ENCODE data around the gene CNGB1.

DNA sequence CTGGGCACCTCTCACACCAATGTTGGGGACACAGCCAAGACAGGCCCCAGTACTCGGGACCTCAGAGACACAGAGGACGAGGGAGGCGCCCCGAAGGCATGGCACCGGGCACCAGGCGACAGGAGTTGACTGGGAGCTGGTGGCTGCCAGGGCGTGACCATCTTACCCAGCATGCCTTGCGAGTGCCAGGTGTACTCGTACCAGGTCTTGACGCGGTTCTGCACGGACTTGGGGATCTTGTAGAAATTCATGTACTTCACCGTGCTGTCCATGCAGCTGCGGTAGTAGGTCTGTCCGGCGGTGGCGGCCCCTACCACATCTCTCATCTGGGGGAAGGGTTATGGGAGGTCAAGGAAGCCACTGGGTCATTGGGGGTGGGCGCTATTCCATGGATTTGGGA lies 67.3 kb downstream of the CNGB1 start:
- TF ChIP-seq CTCF (IDR thresholded peaks at IDR 0.05) (no peak), POLR2A (IDR thresholded peaks at IDR 0.05) (no peak)
